ENCODE measurements around the gene ATG13.

ATG13 gene

GRCh38 chr11:46655631-46656030 lies 38.3 kb downstream of the ATG13 start:
- Histone ChIP-seq H3K9ac (ENCODE audit: low read depth, low read length) (no peak overlapping the region), H3K4me3 (ENCODE audit: low read length) (no peak overlapping the region), H3K27me3 (ENCODE audit: control insufficient read depth, insufficient read depth, low read length) (no peaks in the 10 kb centered on the region), H3K4me1 (ENCODE audit: control insufficient read depth, insufficient read depth, low read length) (peaks cover 22% of the 10 kb centered on the region), H3K9me3 (replicated peaks; ENCODE audit: low read length) (no peaks in the 10 kb centered on the region), H3K36me3 (ENCODE audit: insufficient read depth, low read length) (peaks cover 49% of the 10 kb centered on the region), H3K4me2 (ENCODE audit: low read length) (no peak overlapping the region)

GRCh38 chr11:46657186-46657585 lies 39.8 kb downstream of the ATG13 start:
- H3K36me3 ChIP-seq (ENCODE audit: insufficient read depth, low read length), result peaks cover 39% of the 10 kb centered on the region
- H3K9me3 ChIP-seq (replicated peaks; ENCODE audit: low read length), result no peaks in the 10 kb centered on the region
- H3K27me3 ChIP-seq (ENCODE audit: control insufficient read depth, insufficient read depth, low read length), result no peaks in the 10 kb centered on the region
- H3K4me3 ChIP-seq (ENCODE audit: low read length), result no peak overlapping the region
- H3K4me2 ChIP-seq (ENCODE audit: low read length), result no peak overlapping the region
- H3K9ac ChIP-seq (ENCODE audit: low read depth, low read length), result no peak overlapping the region
- peaks cover 22% of the 10 kb centered on the region for H3K4me1 ChIP-seq (ENCODE audit: control insufficient read depth, insufficient read depth, low read length)

GRCh38 chr11:46658259-46658658 lies 40.9 kb downstream of the ATG13 start:
- H3K27me3 ChIP-seq (ENCODE audit: control insufficient read depth, insufficient read depth, low read length), result no peaks in the 10 kb centered on the region
- no peak overlapping the region for H3K9ac ChIP-seq (ENCODE audit: low read depth, low read length)
- no peaks in the 10 kb centered on the region for H3K9me3 ChIP-seq (replicated peaks; ENCODE audit: low read length)
- H3K36me3 ChIP-seq (ENCODE audit: insufficient read depth, low read length), result peaks cover 43% of the 10 kb centered on the region
- peaks cover 22% of the 10 kb centered on the region for H3K4me1 ChIP-seq (ENCODE audit: control insufficient read depth, insufficient read depth, low read length)
- H3K4me2 ChIP-seq (ENCODE audit: low read length), result no peak overlapping the region
- no peak overlapping the region for H3K4me3 ChIP-seq (ENCODE audit: low read length)

GRCh38 chr11:46659908-46660307 lies 42.6 kb downstream of the ATG13 start:
- Histone ChIP-seq H3K4me1 (ENCODE audit: control insufficient read depth, insufficient read depth, low read length) (peaks cover 27% of the 10 kb centered on the region), H3K4me2 (ENCODE audit: low read length) (no peak overlapping the region), H3K27me3 (ENCODE audit: control insufficient read depth, insufficient read depth, low read length) (no peaks in the 10 kb centered on the region), H3K9me3 (replicated peaks; ENCODE audit: low read length) (no peaks in the 10 kb centered on the region), H3K36me3 (ENCODE audit: insufficient read depth, low read length) (peaks cover 55% of the 10 kb centered on the region), H3K4me3 (ENCODE audit: low read length) (no peak overlapping the region), H3K9ac (ENCODE audit: low read depth, low read length) (peak overlapping the region; percentile 44)

GRCh38 chr11:46661836-46662235 lies 44.5 kb downstream of the ATG13 start:
- no peaks in the 10 kb centered on the region for H3K9me3 ChIP-seq (replicated peaks; ENCODE audit: low read length)
- H3K4me2 ChIP-seq (ENCODE audit: low read length), result no peak overlapping the region
- no peaks in the 10 kb centered on the region for H3K27me3 ChIP-seq (ENCODE audit: control insufficient read depth, insufficient read depth, low read length)
- H3K4me3 ChIP-seq (ENCODE audit: low read length), result no peak overlapping the region
- H3K4me1 ChIP-seq (ENCODE audit: control insufficient read depth, insufficient read depth, low read length), result peaks cover 27% of the 10 kb centered on the region
- peaks cover 55% of the 10 kb centered on the region for H3K36me3 ChIP-seq (ENCODE audit: insufficient read depth, low read length)
- H3K9ac ChIP-seq (ENCODE audit: low read depth, low read length), result no peak overlapping the region

GRCh38 chr11:46662366-46662765 lies 45.0 kb downstream of the ATG13 start:
- Histone ChIP-seq H3K4me2 (ENCODE audit: low read length) (no peak overlapping the region), H3K4me3 (ENCODE audit: low read length) (no peak overlapping the region), H3K9ac (ENCODE audit: low read depth, low read length) (no peak overlapping the region), H3K4me1 (ENCODE audit: control insufficient read depth, insufficient read depth, low read length) (peaks cover 27% of the 10 kb centered on the region), H3K9me3 (replicated peaks; ENCODE audit: low read length) (no peaks in the 10 kb centered on the region), H3K36me3 (ENCODE audit: insufficient read depth, low read length) (peaks cover 50% of the 10 kb centered on the region), H3K27me3 (ENCODE audit: control insufficient read depth, insufficient read depth, low read length) (no peaks in the 10 kb centered on the region)

DNA sequence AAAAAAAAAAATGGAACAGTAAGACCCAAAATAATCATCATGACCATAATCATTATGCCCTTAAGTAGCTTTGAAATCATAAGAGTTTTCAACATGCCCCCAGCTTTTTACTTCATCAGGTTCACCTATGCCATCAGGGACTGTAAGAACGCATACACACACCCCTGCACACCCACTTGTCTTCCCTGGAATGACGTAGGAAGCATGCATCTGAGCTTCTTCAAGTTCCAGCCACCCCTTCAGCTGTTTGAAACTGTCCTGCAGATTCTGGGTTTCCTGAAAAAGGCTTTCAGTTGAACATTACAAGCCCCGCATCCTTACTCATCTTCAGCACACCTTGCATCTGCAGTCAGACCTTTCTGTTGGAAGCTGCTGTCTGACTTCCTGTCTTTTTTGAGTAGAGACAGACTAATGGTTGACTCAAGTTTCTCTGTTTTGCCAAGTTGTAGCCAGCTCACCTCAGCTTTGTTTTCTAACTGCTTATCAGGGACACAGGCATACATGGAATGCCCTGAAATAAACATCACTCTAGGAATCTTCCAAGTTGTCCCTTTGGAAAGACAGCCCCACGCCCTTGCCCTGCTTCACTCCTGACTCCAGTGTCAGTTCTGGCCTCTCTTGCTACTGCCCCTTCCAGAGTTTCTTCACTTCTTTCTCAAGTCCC lies 46.1 kb downstream of the ATG13 start:
- Histone ChIP-seq H3K36me3 (ENCODE audit: insufficient read depth, low read length) (peaks cover 52% of the 10 kb centered on the region), H3K4me3 (ENCODE audit: low read length) (no peak overlapping the region), H3K4me1 (ENCODE audit: control insufficient read depth, insufficient read depth, low read length) (peaks cover 23% of the 10 kb centered on the region), H3K4me2 (ENCODE audit: low read length) (no peak overlapping the region), H3K9me3 (replicated peaks; ENCODE audit: low read length) (no peaks in the 10 kb centered on the region), H3K27me3 (ENCODE audit: control insufficient read depth, insufficient read depth, low read length) (no peaks in the 10 kb centered on the region), H3K9ac (ENCODE audit: low read depth, low read length) (no peak overlapping the region)

DNA sequence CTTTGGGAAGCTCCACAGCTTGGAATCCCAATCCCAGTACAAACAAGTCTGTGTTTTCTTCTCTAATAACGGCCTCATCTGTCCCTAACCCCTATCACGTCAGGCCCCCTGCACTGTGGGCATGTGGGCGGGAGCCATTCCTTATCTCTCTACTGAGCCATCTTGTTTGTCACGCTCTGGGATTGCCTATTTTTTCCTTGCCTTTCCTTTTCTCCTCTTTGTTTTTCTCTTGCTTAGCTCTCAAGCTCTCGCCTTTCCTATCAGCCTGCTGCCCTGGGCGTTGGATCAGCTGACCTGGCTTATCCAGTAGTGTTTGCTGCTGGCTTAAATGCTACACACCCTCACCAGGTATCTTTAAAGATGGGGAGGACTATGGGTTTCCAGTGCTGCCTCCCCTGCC lies 47.3 kb downstream of the ATG13 start:
- H3K4me3 ChIP-seq (ENCODE audit: low read length), result no peak overlapping the region
- H3K4me1 ChIP-seq (ENCODE audit: control insufficient read depth, insufficient read depth, low read length), result peaks cover 11% of the 10 kb centered on the region
- H3K9me3 ChIP-seq (replicated peaks; ENCODE audit: low read length), result no peaks in the 10 kb centered on the region
- H3K4me2 ChIP-seq (ENCODE audit: low read length), result no peak overlapping the region
- H3K36me3 ChIP-seq (ENCODE audit: insufficient read depth, low read length), result peaks cover 54% of the 10 kb centered on the region
- no peaks in the 10 kb centered on the region for H3K27me3 ChIP-seq (ENCODE audit: control insufficient read depth, insufficient read depth, low read length)
- no peak overlapping the region for H3K9ac ChIP-seq (ENCODE audit: low read depth, low read length)

DNA sequence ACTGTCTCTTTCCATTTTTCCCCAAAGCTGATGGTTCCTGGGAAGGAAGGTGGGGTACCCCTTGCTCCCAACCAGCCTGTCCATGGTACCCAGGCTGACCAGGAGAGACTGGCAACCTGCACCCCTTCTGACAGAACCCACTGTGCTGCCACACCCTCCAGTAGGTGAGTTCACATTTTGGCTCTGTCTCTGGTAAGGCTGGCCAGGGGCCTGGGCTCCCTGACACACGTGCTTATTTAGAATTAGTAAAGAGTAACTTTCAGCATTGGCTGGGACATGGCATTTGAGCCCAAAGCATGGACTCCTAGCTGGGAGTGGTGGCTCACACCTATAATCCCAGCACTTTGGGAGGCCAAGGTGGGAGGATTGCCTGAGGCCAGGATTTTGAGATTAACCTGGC lies 48.0 kb downstream of the ATG13 start:
- no peaks in the 10 kb centered on the region for H3K27me3 ChIP-seq (ENCODE audit: control insufficient read depth, insufficient read depth, low read length)
- H3K4me2 ChIP-seq (ENCODE audit: low read length), result no peak overlapping the region
- H3K9me3 ChIP-seq (replicated peaks; ENCODE audit: low read length), result no peaks in the 10 kb centered on the region
- H3K4me1 ChIP-seq (ENCODE audit: control insufficient read depth, insufficient read depth, low read length), result peaks cover 6% of the 10 kb centered on the region
- no peak overlapping the region for H3K9ac ChIP-seq (ENCODE audit: low read depth, low read length)
- H3K36me3 ChIP-seq (ENCODE audit: insufficient read depth, low read length), result peaks cover 57% of the 10 kb centered on the region
- H3K4me3 ChIP-seq (ENCODE audit: low read length), result no peak overlapping the region

GRCh38 chr11:46666516-46666915 lies 49.2 kb downstream of the ATG13 start:
- Histone ChIP-seq H3K36me3 (ENCODE audit: insufficient read depth, low read length) (peaks cover 57% of the 10 kb centered on the region), H3K9ac (ENCODE audit: low read depth, low read length) (no peak overlapping the region), H3K27me3 (ENCODE audit: control insufficient read depth, insufficient read depth, low read length) (no peaks in the 10 kb centered on the region), H3K4me1 (ENCODE audit: control insufficient read depth, insufficient read depth, low read length) (peaks cover 16% of the 10 kb centered on the region), H3K4me3 (ENCODE audit: low read length) (no peak overlapping the region), H3K9me3 (replicated peaks; ENCODE audit: low read length) (no peaks in the 10 kb centered on the region), H3K4me2 (ENCODE audit: low read length) (no peak overlapping the region)

DNA sequence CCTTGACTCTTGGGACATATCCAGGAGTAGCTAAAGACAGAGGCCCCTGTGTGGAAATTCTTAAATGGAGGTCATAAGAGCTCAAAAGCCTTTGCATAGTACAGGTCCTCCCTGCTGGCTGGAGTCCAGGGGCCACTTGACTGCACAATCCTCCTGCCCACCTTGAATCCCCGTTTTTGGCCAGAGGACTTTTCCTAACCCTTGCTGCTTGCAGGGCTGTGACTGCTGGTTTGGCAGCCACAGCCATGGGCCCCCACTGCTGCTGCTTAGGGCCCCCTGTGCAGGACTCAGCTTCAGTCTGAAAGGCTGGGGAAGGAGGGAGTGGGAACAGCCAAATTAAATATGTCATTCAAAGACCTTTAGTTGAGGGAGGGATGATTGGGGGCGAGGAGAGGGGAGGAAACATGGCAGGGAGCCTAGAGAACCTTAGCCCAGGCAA lies 49.7 kb downstream of the ATG13 start:
- Histone ChIP-seq H3K36me3 (ENCODE audit: insufficient read depth, low read length) (peaks cover 60% of the 10 kb centered on the region), H3K9ac (ENCODE audit: low read depth, low read length) (no peak overlapping the region), H3K27me3 (ENCODE audit: control insufficient read depth, insufficient read depth, low read length) (no peaks in the 10 kb centered on the region), H3K4me3 (ENCODE audit: low read length) (no peak overlapping the region), H3K4me2 (ENCODE audit: low read length) (no peak overlapping the region), H3K4me1 (ENCODE audit: control insufficient read depth, insufficient read depth, low read length) (peaks cover 22% of the 10 kb centered on the region), H3K9me3 (replicated peaks; ENCODE audit: low read length) (no peaks in the 10 kb centered on the region)

GRCh38 chr11:46668480-46669085 lies 51.2 kb downstream of the ATG13 start:
- Histone ChIP-seq H3K9ac (ENCODE audit: low read depth, low read length) (no peak overlapping the region), H3K9me3 (replicated peaks; ENCODE audit: low read length) (no peaks in the 10 kb centered on the region), H3K4me1 (ENCODE audit: control insufficient read depth, insufficient read depth, low read length) (peaks cover 26% of the 10 kb centered on the region), H3K4me2 (ENCODE audit: low read length) (no peak overlapping the region), H3K4me3 (ENCODE audit: low read length) (no peak overlapping the region), H3K27me3 (ENCODE audit: control insufficient read depth, insufficient read depth, low read length) (no peaks in the 10 kb centered on the region), H3K36me3 (ENCODE audit: insufficient read depth, low read length) (peaks cover 63% of the 10 kb centered on the region)

All from skeletal muscle satellite cell (primary cell).